GM21526 (cell line): ENCODE results near the gene TMEM191B.
A peak's percentile ranks its signal among the peaks of the same experiment; 100 is the strongest.
"Not testable (repeated sequence)": the region's sequence is repeated elsewhere in the genome, so short reads cannot be mapped to it uniquely, and the experiment has no call there.

Experiments
- ATAC-seq: cut with Tn5 transposase; IDR thresholded peaks from one replicate; pipeline ENCODE4 v1.9.1; 2021; ENCODE audit warnings: moderate library complexity; ENCODE audit not compliant: unreplicated experiment, low FRiP score

Gene TMEM191B

DNA sequence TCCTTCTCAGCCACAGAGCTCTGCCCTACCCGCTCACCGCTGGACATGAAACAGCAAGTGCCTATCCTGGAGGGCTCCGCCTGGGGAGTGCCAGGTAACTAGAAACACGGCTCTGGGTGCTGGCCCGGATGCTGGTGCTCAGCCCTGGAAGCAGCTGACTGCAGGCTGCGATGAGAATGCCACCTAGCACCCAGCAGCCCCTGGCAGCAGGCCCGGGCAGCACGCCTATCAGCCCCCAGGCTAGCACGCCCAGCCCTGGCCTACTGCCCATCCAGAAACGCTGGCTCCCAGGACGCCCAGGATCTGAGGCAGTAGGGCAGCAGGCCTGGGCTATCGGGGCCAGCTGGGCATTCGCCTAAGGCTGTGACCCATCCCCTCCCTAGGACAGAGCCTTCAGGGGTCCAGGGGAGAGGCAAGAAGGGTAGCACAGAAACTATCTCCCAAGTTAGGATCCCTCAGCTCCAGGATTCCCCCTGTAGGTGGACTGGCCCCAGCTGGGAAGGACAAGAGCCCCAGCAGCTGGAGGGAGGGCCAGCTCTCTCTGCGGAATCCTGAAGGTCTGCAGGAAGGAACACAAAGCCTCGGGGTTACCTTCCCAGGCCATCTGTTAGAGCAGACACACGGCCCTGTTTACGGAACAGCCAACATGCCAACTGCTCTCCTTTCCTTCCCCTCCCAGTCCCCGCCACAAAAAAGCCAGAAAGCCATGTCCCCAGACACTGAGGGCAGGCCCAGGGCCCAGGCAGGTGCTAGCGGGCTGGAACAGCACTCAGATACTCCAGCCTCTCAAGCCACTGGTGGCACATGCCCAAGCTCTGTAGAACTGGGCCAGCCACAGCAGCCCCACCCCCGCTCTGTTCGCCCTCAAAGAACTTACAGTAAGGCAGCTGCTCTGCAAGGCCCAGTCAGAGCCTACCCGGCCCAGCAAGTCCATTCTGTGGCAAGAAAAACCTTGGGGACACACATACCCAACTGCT lies 27.0 kb downstream of the TMEM191B start:
- ATAC-seq, result not testable (repeated sequence)

DNA sequence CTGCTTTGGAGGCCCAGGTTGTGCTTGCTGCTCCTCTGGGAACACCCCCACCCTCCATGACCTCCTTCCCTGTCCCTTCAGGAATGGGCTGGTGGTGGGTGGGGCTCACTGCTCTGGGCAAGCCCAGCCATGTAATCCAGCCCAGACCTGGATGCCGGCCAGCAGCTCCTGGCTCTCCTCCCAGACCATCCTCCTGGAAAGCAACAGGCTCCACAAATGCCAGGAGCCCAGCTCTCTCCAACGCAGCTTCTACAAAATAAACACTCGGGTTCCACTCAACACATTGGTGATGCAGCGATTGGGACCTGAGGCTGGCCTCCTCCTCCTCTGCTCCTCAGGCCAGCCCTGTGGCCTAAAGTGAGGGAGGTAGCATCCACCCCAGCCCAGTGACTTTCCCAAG lies 30.9 kb downstream of the TMEM191B start:
- ATAC-seq, result not testable (repeated sequence)

DNA sequence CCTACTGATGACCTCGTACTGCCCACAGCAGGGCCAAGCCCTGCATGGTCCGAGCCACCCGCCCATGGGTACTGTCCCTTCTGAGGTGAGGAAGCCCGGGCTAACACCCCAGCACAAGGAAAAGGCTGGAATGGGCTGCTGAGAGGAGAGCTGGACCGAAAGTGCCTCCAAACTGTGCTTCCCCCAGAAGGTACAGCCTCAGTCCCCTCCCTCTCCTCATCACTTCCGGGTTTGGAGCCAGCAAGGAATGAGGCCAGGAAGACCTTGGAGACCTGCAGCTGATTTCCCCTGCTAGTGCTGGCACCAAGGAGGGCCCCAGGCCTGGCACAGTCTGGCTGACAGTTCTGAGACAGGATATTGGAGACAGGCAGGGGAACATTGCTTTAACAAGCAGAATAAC lies 31.3 kb downstream of the TMEM191B start:
- not testable (repeated sequence) for ATAC-seq

DNA sequence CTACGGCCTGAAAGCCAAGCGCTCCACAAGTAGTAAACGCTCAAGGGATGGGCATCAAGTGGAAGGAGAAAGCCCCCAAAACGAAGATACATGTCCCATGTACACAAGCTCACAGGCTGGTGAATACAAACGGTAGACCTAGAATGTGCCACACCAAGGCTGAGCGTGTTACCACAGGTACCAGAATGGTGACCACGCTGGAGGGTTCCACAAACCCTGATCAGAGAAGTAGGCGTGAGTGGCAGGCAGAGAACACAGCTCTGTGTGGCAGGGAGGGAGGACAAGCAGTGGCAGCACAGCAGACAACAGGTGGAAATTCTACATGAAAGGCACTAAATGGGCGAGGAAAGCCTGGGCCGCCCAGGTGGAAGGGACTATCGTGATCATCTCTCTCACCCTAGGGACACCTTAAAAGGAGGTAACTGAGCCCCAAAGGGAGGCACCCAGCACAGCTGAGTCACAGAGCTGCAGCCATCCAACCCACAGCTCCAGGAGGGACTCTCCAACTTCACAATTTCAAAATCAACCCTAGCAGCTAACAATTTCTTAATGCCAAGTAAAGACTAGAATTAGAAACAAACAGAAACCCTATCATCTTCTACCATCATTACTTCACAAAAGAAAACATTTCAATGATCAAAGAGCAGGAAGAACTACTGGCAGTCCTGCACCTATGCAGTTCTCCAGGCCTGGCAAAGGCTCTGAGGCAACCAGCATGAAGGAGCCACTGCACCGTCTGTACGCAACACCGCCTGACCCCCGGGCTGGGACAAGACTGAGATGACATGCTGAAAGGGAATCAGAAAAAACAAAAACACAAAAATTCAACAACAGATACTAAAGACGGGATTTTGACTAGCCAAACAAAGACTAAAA lies 32.7 kb downstream of the TMEM191B start:
- not testable (repeated sequence) for ATAC-seq

DNA sequence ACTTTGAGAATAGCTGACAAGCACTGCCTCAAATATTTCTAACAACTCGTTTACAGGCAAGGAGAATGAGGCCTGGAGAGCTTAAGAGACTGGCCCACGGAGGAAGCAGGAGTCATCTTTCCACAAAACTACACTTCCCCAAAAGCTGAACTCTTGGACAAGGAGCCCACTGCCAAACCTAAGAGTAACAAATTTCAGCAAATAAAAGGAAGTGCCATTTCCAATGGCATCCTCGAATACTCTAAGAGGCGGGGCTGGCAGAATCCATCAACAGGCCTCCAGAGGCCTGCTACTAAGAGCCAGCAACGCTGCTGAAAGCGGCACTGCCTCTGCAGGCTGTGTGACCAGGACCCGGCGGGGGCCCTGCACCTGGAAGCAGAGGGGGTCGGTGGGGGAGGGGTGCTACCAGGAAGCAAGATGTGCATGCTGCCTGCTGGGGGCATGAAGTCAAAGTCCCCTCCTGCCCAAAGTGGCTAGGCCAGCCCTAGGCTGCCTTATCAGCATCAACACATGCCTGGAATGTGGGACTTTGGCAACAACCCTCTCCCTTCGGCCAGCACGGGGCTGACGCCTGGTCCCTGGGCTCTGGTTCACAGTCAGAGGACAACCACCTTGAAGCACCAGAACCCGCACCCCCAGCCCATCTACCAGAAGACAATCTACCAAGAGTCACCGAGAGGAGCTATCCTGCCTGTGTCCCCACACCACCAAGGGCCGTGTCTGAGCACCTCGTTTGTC lies 43.1 kb downstream of the TMEM191B start:
- not testable (repeated sequence) for ATAC-seq

DNA sequence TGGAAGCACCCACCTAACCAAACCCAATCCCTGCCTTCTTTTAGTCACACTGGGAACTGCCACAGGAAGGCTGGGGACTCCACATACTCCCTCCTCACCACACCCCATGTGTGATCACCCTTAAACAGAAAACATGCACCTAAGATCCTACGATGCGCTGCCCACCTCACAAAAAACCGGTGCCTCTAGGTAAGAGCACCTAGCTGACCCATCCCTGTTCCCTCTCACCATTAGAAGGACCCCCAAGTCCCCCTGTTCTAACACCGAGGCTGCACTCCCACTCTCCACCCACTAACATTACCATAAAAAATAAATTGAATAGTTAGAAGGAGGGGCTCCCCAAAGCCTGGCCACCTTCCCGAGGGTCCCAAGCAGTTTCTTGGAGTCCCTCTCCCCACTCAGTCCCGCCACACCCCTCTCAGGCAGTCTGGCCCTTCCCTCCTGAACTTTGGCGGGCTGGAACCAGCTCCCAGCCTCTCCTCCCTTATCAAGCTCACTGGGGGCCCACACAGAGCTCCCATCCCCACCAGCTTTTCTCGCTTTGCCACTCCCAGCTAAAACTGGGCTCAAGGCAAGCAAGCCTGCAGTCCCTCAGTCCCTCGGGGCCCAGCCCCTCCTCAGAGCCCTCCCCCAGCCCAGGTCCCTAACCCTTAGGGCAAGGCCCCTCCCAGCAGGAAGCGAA lies 46.0 kb downstream of the TMEM191B start:
- not testable (repeated sequence) for ATAC-seq

DNA sequence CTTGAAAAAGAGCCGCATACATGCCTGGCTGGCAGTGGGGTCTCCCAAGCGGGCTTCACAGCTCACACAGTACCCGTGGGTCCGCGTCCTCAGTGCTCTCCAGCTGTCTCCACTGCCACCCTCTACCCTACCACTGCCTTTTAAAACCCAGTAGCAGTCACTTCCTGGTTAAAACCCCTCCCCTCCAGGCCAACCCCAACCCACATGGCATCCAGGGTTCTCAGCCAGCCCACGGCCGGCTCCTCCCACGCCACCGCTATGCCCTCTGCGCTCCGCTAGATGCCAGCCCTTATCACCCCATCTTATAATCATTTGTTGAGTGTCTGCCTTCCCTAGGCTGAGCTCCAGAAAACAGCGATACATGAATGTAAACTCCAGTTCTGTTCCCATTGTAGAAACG lies 47.0 kb downstream of the TMEM191B start:
- ATAC-seq, result not testable (repeated sequence)

DNA sequence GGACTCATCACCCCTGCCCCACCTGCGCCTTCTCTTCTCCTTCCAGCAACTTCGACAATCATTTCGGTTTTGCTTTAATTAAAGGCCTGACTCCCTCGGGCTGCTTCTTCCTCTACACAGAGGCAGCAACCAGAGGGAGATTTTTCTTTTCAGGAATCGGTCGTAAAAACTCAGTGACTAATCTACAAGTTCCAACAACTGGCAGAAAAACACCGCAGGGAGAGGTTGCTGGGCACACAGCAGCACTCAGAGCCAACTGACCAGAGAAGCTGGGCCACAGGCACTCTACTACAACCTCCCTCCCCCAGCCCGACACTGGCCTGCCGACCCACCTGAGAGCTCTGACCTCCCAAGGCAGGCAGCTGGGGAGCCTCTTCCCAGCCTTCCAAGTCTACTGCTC lies 48.1 kb downstream of the TMEM191B start:
- ATAC-seq, result not testable (repeated sequence)

DNA sequence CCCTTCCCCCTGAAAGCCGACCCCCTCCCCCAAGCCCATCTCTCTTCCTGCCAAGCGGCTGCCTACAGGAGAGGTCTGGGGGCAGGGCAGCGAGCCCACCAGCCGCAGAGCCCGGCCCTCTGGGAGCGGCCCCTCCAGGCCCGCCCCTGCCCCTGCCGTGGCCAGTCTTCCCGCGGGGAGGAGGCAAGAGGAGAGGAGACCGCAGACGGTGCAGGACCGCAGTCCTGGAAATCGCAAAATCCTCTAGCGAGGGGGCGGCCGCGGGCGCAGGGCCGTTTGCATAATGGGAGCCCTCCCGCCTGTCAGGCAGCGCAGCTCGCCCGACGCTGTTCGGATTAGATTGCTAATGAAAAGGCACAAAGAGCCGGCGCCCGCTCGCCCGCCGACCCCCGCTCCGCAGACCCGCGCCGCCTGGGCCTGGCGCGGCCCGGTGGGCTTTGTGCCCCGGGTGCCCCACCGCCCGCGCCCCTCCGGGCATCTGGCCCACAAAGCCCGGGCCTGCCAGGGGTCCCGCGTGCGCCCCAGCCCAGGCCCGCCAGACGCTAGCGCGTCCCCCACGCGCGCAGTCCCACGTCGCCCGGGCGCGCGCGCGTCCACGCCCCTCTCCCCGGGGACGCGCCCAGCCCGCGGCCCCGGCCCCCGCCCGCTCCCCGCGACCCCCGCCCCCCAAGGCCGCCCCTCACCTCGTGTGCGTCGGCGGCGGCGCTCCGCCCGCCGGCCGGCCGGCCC lies 49.7 kb downstream of the TMEM191B start:
- ATAC-seq, result peak; percentile 39

DNA sequence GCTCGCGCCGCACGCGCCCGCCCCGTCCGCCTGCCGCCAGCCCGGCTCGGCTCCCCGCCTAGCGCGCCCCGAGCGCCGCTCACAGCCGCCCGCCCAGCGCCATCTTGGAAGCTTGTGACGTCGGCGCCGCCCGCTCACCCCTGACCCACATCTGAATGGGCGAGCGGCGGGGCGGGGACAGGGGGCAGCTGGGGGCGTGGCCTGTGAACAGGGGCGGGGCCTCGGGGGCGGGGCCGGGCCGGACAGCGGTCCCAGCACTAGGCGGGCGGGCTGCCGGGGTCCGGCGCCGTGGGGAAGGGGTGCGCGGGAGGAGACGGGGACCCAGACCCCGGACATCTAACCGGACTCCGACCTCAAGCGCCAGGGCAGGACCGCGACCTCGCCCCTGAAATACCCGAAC lies 50.2 kb downstream of the TMEM191B start:
- ATAC-seq, result peak; percentile 63
